OCI-LY7 (cell line): ENCODE measurements around the gene RPLP1. TPM values are rescaled to one million over a fixed set of nuclear protein-coding genes. Genes with fewer than 3 reads are reported as not detected.

Experiments used
- BruUV-seq: library from RNA; stranded (reverse); fragments of 400-500 nt; replicated peaks from 2 replicates; lab custom pipeline; 2021; lab: Mats Ljungman, UMichigan
- CTCF ChIA-PET: fragments of 300-600 bp; sonication (Branson Sonifier 250); formaldehyde crosslinking; loops from one replicate; lab custom pipeline; 2022; ENCODE audit warnings: antibody characterized with exemption; ENCODE audit not compliant: unreplicated experiment; lab: Charles Lee
- POLR2A ChIA-PET: fragments of 300-600 bp; sonication (Branson Sonifier 250); formaldehyde crosslinking; loops from one replicate; lab custom pipeline; 2022; ENCODE audit warnings: antibody characterized with exemption; lab: Charles Lee
- DNase-seq: peaks from one replicate; pipeline ENCODE4 v3.0.0-alpha.2; 2015; ENCODE audit warnings: low spot score
- H2AFZ ChIP-seq: fragments of 200-600 bp; sonication (generic), shearing (Covaris generic); 2 replicates; pipeline ENCODE4 v1.6.1; 2014; ENCODE audit warnings: mild to moderate bottlenecking, antibody characterized with exemption, low read length, moderate library complexity
- H3K27ac ChIP-seq: fragments of 200-600 bp; sonication (generic); 2 replicates; pipeline ENCODE4 v1.5.1; 2014; ENCODE audit warnings: mixed run types, low read depth, mild to moderate bottlenecking, moderate library complexity, low read length, inconsistent platforms; ENCODE audit not compliant: poor library complexity, severe bottlenecking
- H3K36me3 ChIP-seq: fragments of 200-600 bp; sonication (generic); 2 replicates; pipeline ENCODE4 v1.6.1; 2014; ENCODE audit warnings: mild to moderate bottlenecking, antibody characterized with exemption, low read length, moderate library complexity, mixed read lengths; ENCODE audit not compliant: insufficient read depth
- H3K4me1 ChIP-seq: fragments of 200-600 bp; sonication (generic); 2 replicates; pipeline ENCODE4 v1.5.1; 2014; ENCODE audit warnings: mild to moderate bottlenecking, low read length; ENCODE audit not compliant: insufficient read depth, poor library complexity, severe bottlenecking
- H3K4me2 ChIP-seq: fragments of 200-600 bp; sonication (generic); 2 replicates; pipeline ENCODE4 v1.6.1; 2014; ENCODE audit warnings: mild to moderate bottlenecking, low read length
- H3K4me3 ChIP-seq: fragments of 200-600 bp; sonication (generic); 2 replicates; pipeline ENCODE4 v1.5.1; 2014; ENCODE audit warnings: mild to moderate bottlenecking, low read depth, low read length; ENCODE audit not compliant: poor library complexity, severe bottlenecking
- H3K79me2 ChIP-seq: fragments of 200-600 bp; sonication (generic); 2 replicates; pipeline ENCODE4 v1.6.1; 2016; ENCODE audit warnings: low read depth, mild to moderate bottlenecking, low read length, moderate library complexity, mixed read lengths; ENCODE audit not compliant: insufficient read depth
- H3K9me2 ChIP-seq: fragments of 200-600 bp; sonication (generic); 2 replicates; pipeline ENCODE4 v1.6.1; 2016; ENCODE audit warnings: mild to moderate bottlenecking, low read length, mixed read lengths; ENCODE audit not compliant: insufficient read depth
- H3K9me3 ChIP-seq: fragments of 200-600 bp; sonication (generic); 2 replicates; pipeline ENCODE4 v1.6.1; 2014; ENCODE audit warnings: mild to moderate bottlenecking, mixed run types, low read length, mixed read lengths
- H4K20me1 ChIP-seq: fragments of 200-600 bp; sonication (generic); 2 replicates; pipeline ENCODE4 v1.6.1; 2014; ENCODE audit warnings: mild to moderate bottlenecking, antibody characterized with exemption, low read length, moderate library complexity, mixed read lengths; ENCODE audit not compliant: insufficient read depth
- EZH2phosphoT487 ChIP-seq: fragments of 200-600 bp; sonication (generic); IDR thresholded peaks from 2 replicates; pipeline ENCODE4 v1.6.1; 2018; ENCODE audit warnings: low read depth, borderline replicate concordance, mild to moderate bottlenecking, mixed run types, antibody characterized with exemption, low read length, moderate library complexity, mixed read lengths
- intact Hi-C: fragments of 100-400 bp; cut with micrococcal nuclease; formaldehyde crosslinking; loops from one replicate; pipeline ENCODE4 v1.10.0; 2022; ENCODE audit not compliant: unreplicated experiment
- total RNA-seq, 2 experiments: library from RNA; depleted of rRNA in 1 of 2; stranded (reverse); fragments of >200 nt in 1 of 2; shearing (Covaris generic) in 1 of 2; gene quantifications; 2 replicates each; pipeline ENCODE4 v1.2.3, GENCODE V29; 2014 to 2022
- TF ChIP-seq, protein P1 (sequence below): fragments of 200-600 bp; sonication (generic); conservative IDR thresholded peaks from 2 replicates; pipeline ENCODE4 v1.5.1; 2014; ENCODE audit warnings: mild to moderate bottlenecking, antibody characterized with exemption, low read length, moderate library complexity, mixed read lengths

The RPLP1 gene
- total RNA-seq, 2 experiments from 2014 or later, result 889 to 2,251 TPM

DNA sequence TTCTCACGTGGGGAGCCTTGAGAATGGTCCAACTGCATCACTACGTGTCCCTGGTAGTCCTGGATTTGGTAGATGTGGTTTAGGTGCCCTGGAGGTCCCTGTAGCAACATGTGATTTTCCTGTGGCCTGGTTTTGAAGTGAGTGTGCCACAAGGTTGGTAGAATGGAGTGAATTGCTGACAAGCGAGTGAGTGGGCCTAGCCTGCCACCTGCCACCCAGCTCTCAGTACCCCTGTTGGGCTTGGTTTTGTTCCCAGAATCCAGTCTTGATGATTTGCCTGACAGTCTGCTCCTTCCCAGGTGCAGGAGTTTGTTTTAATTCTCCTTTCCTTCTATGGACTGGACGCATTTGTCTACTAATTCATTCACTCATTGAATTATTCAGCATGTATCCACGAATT, 19.4 kb downstream of the RPLP1 start:
- no TSS peak for BruUV-seq
- no peak overlapping the region for H3K4me2 ChIP-seq
- TF ChIP-seq, protein P1, sequence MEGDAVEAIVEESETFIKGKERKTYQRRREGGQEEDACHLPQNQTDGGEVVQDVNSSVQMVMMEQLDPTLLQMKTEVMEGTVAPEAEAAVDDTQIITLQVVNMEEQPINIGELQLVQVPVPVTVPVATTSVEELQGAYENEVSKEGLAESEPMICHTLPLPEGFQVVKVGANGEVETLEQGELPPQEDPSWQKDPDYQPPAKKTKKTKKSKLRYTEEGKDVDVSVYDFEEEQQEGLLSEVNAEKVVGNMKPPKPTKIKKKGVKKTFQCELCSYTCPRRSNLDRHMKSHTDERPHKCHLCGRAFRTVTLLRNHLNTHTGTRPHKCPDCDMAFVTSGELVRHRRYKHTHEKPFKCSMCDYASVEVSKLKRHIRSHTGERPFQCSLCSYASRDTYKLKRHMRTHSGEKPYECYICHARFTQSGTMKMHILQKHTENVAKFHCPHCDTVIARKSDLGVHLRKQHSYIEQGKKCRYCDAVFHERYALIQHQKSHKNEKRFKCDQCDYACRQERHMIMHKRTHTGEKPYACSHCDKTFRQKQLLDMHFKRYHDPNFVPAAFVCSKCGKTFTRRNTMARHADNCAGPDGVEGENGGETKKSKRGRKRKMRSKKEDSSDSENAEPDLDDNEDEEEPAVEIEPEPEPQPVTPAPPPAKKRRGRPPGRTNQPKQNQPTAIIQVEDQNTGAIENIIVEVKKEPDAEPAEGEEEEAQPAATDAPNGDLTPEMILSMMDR, result no peak
- no peak for TF ChIP-seq EZH2phosphoT487
- no peak overlapping the region for H3K27ac ChIP-seq
- no peak overlapping the region for H2AFZ ChIP-seq
- no peaks in the 10 kb centered on the region for H4K20me1 ChIP-seq
- intact Hi-C loops, result no loop called here
- ChIA-PET CTCF (no interaction called here), POLR2A (interaction anchor here (0.9 kb wide), 1 partner anchor 19 kb away, joined by 4 read pairs; no protein-coding TSS in a partner anchor)
- H3K36me3 ChIP-seq, result no peaks in the 10 kb centered on the region
- H3K9me3 ChIP-seq, result no peaks in the 10 kb centered on the region
- no peaks in the 10 kb centered on the region for H3K79me2 ChIP-seq
- H3K9me2 ChIP-seq, result no peaks in the 10 kb centered on the region
- no peak for DNase-seq
- no peak overlapping the region for H3K4me3 ChIP-seq
- no peaks in the 10 kb centered on the region for H3K4me1 ChIP-seq

GRCh38 chr15:69472562-69472961, 19.9 kb downstream of the RPLP1 start:
- ChIA-PET CTCF (no interaction called here), POLR2A (interaction anchor here (0.9 kb wide), 1 partner anchor 19 kb away, joined by 4 read pairs; no protein-coding TSS in a partner anchor)
- H3K79me2 ChIP-seq, result no peaks in the 10 kb centered on the region
- BruUV-seq, result no TSS peak
- no peaks in the 10 kb centered on the region for H4K20me1 ChIP-seq
- TF ChIP-seq, protein P1, result no peak
- TF ChIP-seq EZH2phosphoT487, result no peak
- DNase-seq, result no peak
- no peaks in the 10 kb centered on the region for H3K9me3 ChIP-seq
- intact Hi-C loops, result no loop called here
- H3K9me2 ChIP-seq, result no peaks in the 10 kb centered on the region
- H3K4me3 ChIP-seq, result no peak overlapping the region
- H3K4me1 ChIP-seq, result no peaks in the 10 kb centered on the region
- no peak overlapping the region for H3K27ac ChIP-seq
- no peak overlapping the region for H2AFZ ChIP-seq
- H3K36me3 ChIP-seq, result no peaks in the 10 kb centered on the region
- no peak overlapping the region for H3K4me2 ChIP-seq

DNA sequence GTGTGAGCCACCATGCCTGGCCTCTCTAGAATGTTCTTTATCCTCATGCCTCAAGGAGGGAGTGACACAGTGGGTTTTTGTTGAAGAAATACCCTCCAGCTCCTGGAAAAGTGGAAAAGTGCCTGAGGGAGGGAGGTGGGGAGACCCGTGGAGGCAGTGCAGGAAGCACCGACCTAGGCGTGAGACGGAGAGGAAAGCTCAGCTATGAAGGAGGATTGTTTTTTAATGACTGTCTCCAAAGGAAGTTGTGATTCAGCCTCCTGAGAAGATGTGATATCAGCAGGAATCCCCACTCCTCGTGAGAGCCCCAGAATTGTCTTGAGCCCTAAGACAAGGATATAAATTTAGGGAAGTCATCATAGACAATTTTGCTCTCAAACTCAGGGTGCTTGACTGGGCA, 21.7 kb downstream of the RPLP1 start:
- Histone ChIP-seq H3K9me3 (no peaks in the 10 kb centered on the region), H3K9me2 (no peaks in the 10 kb centered on the region), H3K4me3 (no peak overlapping the region), H2AFZ (no peak overlapping the region), H4K20me1 (no peaks in the 10 kb centered on the region), H3K36me3 (no peaks in the 10 kb centered on the region), H3K4me1 (no peaks in the 10 kb centered on the region), H3K79me2 (no peaks in the 10 kb centered on the region), H3K27ac (no peak overlapping the region), H3K4me2 (no peak overlapping the region)
- ChIA-PET POLR2A (no interaction called here), CTCF (no interaction called here)
- no TSS peak for BruUV-seq
- TF ChIP-seq, protein P1, result no peak
- no peak for TF ChIP-seq EZH2phosphoT487
- intact Hi-C loops, result no loop called here
- DNase-seq, result no peak
